ENCODE measurements around the gene LYSMD1.
A peak's percentile ranks its signal among the peaks of the same experiment; 100 is the strongest.

The LYSMD1 gene

DNA sequence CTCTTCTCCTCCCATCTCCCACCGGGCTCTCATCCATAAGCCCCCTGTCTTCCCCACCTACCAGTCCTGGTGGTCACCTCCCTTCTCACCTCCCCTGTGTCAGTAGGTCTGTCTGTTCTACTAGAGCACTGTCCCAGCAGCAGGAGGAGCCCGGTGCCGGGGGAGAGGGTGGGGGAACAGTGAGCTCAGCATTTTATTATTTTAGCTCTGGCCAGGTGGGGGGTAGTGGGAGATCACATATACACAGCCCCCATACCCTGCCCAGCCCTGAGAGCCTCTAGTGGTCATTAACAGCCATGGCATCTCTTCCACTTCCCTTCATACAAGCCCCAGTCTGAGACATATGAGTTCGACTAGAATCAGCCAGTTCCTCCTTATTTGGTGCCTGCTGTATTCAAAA lies 10.2 kb upstream of the LYSMD1 start, which contains the start of gene TMOD4:
Gene TMOD4 (minus strand): TSS at position 119 of the 400 bp plus-strand sequence. CDS start 1,106 bp downstream, outside the sequence.
- peak; percentile 34 for DNase-seq (ENCODE audit: low spot score)

DNA sequence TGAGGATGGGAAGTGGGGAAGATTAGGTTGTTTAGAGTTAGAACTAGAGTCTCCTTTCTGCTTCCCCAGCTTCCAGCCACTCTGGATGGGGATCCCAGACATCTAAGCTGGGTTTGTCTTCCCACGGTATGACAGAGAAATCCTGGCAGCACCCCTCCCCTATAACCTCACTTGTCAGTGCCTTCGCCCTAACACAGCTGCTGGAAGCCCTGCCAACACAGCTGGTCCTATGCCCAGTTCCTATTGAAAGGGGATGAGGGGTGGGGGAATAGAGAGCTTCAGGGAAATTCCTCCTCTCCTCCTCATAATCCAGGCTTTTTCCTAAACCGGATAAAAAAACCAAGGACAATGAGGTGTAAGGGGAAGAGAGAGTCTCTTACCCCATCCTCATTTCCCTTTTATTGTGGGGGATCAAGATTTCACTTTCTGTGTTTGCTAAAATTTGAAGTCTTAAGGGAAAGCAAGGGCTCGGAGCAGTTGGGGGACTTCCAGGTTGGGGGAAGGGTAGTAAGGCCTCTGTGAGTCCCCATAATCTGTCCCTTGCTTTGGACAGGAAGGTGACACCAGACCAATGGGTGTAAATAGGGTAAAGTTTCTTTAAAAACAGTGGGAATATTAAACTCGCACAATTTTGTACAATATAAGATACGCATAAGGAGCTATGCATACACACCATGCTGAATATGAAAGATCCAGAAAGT lies 9.5 kb upstream of the LYSMD1 start:
- no peak for DNase-seq (ENCODE audit: low spot score)

DNA sequence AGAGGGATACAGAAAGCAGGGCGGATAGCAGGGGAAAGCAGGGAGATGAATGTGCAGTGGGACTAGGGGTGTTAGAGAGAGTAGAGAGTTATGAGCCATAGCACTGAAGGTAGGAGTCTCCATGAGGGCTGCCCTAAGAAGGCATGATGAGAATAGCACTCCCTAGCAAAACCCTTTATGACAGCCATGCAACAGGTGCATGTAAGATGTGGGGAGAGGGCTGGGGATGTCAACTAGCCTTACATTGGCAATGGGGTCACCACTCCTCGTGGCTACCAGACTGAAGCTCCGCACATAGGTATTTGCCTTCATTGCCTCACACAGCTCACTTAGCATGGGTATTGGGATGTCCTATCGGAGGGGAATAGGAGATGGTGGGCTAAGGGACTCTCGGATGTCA lies 5.5 kb upstream of the LYSMD1 start:
- no peak for DNase-seq (ENCODE audit: low spot score)

DNA sequence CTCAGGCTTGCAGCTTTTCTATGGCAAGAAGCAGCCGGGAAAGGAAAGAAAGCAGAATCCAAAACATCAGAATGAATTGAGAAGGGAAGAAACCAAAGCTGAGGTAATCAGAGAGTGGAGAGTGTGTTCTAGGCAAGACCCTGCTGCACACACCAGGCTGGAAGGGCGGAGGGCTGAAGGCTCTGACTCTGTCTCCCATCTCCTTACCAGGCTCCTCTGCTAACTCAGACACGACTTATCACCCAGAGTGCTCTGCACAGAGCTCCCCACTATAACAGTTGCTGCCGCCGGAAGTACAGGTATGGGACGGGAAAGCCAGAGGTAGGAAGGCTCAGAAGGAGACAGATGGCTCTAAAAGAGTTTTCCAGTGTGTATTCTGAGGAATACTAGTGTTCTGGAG lies 1.4 kb upstream of the LYSMD1 start:
- no peak for DNase-seq (ENCODE audit: low spot score)

DNA sequence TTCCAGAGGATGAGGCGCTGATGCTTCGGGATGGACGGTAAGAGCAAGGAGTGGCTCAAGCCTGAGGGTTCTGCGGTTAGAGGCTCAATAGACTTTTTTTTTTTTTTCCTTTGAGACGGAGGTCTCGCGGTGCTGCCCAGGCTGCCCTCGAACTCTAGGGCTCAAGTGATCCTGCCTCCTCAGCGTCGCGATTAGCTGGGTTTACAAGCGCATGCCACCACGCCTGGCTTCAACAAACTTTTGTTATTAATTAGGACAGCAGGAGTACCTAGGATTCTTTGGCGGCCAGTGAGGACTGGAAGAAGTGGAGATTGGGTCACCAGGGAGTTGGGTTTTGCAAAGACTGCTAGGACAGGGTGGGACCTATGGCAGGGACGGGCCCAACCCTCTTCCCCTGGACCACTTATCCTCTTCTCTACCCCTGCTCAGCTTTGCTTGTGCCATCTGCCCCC lies 829 bp upstream of the LYSMD1 start:
- peak; percentile 74 for DNase-seq (ENCODE audit: low spot score)

DNA sequence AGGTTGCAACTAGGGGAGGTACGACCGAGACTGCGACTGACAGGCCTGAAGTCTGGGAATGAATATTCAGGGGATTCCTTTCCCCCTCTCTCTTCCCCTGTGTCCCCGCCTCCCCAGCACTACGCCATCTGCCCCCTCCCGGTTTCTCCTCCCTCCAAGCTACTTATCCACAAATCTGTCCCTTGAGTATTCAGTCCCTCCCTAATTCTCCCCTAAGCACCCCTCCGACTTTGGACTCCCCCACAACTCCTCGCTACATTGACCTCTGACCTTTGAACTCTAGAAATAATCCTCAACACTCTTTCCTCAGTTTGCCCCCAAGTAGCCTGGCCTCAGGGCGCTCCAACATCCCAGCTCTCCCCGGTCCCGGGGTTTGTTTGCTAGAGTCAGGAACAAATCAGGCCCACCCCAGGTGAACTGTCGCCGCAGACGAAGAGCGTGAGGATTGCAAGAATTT lies 393 bp downstream of the LYSMD1 start:
- DNase-seq (ENCODE audit: low spot score), result no peak

DNA sequence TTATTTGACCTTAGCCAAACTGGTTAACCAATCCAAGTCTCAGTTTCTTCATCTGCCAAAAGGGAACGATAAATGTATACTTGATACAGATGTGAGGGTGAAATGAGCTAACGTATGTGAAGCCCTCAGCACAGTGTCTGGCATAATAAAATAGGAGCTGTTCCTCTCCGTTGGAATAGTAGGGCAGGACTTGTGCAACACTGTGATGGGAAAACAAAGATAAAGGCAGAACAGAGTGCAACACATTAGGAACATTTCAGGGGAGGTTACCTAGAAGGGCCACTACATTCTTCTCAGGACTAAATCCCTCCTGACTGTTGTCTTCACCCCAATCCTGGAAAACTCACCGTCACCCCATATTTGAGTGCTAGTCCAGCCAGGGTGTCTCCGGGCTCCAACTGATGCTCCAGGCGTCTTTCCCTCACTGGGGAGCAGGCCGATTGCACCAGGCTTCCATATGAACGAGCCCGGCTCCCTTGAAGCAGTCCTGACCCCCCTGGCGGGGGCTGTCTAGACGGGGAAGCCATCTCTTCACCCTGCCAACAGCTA lies 896 bp downstream of the LYSMD1 start:
- peak; percentile 62 for DNase-seq (ENCODE audit: low spot score)

DNA sequence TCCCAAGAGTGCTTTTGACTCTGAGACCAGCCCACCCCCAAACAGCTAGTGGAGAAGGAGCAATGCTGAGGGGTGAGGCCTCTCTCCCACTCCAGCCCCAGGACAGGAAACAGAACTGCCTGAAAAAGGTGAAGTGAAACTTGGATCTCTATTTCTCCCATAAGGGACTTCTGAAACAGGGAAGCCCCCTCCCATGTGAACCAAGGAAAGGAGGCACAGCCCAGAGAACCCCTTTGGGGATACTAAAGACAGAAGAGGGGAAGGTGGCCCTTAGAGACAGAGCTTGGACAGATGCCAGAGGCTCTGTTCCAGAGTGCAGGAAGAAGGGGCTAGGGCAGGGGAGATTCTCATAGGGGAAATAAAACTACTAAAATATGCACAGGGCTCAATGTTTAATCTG lies 6.3 kb downstream of the LYSMD1 start:
- no peak for DNase-seq (ENCODE audit: low spot score)

DNA sequence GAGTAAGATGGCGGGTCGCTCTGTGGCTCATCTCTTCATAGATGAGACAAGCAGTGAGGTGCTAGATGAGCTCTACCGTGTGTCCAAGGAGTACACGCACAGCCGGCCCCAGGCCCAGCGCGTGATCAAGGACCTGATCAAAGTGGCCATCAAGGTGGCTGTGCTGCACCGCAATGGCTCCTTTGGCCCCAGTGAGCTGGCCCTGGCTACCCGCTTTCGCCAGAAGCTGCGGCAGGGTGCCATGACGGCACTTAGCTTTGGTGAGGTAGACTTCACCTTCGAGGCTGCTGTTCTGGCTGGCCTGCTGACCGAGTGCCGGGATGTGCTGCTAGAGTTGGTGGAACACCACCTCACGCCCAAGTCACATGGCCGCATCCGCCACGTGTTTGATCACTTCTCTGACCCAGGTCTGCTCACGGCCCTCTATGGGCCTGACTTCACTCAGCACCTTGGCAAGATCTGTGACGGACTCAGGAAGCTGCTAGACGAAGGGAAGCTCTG lies 6.9 kb downstream of the LYSMD1 start:
- DNase-seq (ENCODE audit: low spot score), result no peak

DNA sequence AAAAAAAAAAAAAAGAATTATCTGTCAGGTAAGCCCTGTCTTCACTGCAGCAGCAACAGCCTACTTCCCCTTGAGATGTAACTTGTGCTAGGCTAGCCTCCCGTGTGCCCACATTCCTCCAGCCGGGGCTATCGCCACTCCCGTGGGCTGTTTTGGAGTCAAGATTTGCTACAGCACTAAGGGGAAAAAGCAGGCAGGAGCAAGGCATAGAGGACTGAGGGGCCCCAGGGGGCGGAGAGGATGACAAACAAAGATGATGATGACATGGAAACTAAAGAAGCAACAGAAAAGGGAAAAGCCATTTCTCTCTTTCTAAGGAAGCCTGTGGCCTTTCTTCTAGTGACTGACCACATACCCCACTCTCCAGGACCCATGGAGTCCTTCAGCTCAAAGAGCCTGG lies 7.4 kb downstream of the LYSMD1 start:
- DNase-seq (ENCODE audit: low spot score), result no peak

DNA sequence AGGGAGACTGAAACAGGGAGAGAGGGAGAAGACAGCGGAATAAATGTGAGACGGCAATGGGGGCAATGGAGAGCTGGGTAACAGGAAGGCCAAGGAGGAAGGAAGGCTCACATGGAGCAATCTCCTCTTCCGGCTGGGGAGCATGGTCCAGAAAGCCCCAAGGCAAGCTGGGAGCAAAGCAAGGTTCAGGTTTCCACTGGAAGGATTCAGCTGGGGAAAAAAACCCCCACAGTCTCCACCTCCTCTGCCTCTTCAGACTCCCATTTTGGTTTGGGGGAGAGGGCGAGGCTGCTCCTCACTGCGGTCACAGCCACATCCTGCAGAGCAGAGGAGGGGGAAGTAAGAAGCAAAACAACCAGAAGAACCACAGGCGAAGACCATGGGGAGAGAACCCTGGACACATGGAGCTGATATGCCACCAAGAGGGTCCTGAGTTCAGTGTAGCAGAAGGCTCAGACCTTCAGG lies 8.6 kb downstream of the LYSMD1 start:
- no peak for DNase-seq (ENCODE audit: low spot score)

DNA sequence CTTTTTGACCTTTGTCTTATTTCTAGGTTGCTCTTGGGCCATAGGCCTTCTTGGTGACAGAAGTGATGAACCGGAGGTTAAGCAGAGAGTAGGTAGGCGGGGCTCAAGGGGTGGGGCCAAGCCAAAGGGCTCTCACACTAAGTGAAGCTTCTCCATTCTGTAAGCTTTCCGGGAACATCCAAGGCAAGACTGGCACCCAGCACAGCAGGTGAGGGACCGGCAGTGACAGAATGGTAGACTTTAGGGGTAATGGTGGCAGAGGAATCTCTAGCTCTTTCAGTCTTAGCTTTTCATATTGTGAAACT lies 9.2 kb downstream of the LYSMD1 start, which contains the start of gene TNFAIP8L2:
Gene TNFAIP8L2 (plus strand): TSS at position 135 of the 305 bp plus-strand sequence. CDS start 2,049 bp downstream, outside the sequence.
- no peak for DNase-seq (ENCODE audit: low spot score)

DNA sequence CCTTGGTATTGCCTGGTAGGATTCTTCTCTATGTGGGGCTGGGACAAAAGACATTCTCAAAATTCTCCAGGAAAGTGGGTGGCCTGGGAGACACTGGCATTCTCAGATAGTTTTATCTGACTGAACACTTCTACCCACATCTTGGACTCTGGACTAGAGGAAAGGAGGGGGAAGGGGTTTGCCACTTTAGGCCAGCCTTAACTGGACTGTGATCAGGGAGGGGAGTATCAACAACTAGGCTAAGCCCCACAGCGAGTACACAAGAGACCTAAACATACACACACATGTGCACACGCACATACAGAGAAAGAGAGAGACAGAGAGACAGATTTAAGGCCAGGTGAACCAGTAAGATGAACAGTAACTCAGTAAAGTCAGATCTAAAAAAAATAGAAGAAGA lies 18.0 kb downstream of the LYSMD1 start:
- DNase-seq (ENCODE audit: low spot score), result no peak

DNA sequence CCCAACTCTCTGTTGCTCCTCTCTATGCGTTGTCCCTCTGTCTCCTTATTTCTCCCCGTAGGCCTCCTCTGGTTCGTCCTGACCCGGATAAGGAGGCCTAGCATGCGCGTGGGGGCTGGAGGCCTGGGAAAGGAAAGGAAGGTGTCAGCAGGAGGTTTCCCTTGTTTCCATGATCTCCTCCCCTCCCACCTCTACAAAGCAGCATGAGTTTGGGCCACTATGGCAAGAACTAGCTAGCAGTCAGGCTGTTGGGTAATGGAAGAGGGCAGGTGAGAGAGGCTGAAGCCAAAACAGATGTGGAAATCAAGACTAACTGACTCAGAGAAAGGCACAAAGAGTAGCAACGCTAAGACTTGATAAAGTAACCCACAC lies 18.6 kb downstream of the LYSMD1 start:
- DNase-seq (ENCODE audit: low spot score), result no peak

DNA sequence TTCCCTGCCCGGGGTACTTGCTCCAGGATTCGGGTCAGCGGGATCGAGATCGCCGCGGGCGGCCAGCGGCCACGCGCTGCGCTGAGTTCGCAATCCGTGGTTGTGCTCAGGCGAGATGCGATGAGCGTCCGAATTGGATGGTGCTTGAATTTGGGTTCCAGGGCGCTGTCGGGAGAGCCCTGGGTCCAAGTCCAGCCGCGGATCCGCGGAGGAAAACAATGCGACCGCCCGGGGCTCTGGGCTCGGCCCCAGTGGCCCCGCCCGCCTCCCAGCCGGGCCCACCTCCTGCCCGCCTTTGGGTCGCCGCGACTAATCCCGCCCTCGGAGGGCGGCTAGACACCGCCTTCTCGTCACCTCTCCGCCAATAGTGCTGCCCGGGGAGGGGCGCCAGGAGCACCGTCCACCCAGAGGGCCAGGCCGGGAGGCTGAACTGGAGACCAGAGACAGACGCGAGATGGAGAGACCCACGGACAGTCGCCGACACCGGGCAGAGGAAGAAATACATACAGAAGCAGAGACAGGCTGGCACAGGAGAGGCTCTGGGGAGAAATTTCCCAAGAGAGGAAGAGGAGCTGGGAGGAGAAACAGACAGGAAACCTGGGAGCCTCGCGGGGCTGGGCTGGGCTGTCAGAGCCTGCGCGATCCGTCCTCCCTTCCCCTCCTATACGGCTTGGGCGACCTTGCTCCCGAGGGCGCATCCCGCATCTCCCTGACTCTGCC lies 19.1 kb downstream of the LYSMD1 start, which contains the start of gene SEMA6C:
Gene SEMA6C (minus strand): TSS at position 220 of the 720 bp plus-strand sequence. CDS start 4,010 bp downstream, outside the sequence.
- peak; percentile 97 for DNase-seq (ENCODE audit: low spot score)

DNA sequence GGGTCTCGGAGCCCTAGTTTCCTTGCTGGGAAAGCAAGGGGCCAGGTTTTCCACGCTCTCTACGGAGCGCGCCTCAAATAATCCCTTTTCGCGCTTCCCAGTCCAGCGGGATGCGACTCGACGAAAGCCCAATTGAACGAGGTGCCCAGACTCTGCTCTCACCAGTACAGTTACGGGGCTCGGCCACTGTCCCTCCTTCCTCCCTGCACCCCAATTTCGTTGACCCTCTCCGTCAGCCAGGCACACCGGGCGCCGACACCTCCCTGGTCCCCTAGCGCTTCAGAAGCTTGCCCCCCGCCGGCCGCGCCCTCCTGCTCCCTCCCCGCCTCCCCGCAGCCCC lies 19.7 kb downstream of the LYSMD1 start:
- no peak for DNase-seq (ENCODE audit: low spot score)

DNA sequence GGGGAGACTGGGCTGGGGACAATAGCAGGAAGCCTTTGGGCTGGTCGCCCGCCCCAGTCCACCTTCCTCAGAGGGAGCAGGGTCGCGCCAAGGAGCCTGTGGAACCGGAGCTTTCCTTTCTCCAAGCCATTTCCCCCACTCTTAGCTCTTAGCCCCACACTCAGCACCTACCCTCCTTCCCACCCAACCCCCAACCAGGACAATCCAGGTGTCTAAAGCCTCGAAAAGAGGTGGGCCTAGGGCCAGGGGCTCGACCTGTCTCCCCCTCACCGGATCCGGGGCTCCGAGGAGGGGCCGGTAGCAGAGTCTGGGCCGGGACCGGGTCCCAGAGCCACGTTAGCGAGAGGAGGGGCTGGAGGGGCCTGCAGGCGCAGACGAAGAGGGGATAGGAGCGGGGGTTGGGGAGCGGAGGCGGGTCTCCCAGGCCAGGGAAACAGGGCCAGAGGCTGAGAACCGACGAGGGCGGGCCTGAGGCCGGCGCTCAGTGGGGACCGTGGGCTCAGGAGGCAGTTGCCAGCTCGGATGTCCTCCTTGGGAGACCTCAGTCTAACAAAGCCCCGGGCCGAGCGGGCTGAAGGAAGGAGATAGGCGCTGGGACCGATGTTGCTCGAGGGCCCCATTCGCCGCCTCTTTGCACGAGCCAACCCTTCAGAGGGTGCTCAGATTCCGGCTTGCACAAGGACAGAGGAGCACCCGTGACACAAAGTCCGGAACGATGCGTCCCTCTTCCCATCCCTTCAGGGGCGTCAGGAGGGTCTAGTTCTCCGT lies 20.2 kb downstream of the LYSMD1 start:
- DNase-seq (ENCODE audit: low spot score), result peak; percentile 26

DNA sequence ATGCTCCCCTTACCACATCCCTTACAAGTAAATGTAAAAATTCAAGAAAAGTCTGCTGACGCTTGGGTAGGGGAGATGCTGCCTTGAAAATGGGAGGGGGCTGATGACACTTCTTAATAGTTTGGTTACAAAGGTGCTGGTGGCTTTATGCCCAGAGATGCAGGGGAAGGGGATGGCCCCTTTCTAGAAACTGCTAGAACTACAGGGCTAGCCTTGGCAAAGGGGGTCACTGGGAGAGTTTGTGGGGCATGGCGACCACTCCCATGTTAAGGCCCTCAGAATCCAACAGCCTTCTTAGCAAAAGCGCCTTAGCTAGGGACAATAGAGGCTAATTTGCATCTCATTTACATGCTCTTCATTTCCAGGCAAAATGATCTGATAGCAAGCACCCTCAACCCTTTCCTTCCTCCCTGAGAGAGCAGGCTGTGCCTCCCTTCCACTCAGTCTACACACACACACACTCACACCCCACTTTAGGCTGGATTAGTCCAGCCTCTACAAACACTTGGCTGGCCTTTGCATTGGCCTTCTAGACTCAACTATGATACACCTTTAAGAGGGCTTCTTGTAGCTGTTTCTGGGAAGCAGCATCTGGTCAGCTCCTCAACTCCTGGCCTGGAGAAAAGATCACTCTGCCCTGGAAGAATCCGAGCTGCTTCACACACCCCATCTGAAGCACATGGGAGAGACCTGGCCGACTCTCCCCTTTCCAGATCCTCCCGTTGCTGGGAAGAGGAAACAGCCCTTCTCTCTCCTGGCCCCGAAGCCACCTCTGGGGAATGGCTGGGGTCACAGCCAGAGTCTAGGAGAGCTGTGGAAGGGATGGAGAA lies 21.0 kb downstream of the LYSMD1 start:
- no peak for DNase-seq (ENCODE audit: low spot score)

DNA sequence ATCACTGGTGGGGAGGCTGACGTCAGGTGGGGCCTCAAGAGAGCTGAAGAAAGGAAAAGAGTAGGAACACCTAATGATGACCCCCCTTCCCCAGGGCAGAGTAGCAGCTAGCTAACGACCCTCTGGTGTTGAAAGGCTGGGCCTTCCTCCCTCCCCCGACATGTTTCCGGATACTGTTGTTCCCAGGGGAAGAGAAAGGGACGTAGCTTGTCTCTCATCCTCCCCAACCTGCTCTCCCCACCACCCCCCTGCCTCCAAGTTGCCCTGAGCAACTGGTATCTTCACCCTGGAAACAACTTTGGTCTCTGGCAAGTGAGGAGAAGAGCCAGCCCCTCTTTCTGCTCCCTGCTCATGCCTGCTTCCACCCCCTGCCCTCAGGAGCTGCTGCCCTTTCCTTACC lies 21.7 kb downstream of the LYSMD1 start:
- no peak for DNase-seq (ENCODE audit: low spot score)

DNA sequence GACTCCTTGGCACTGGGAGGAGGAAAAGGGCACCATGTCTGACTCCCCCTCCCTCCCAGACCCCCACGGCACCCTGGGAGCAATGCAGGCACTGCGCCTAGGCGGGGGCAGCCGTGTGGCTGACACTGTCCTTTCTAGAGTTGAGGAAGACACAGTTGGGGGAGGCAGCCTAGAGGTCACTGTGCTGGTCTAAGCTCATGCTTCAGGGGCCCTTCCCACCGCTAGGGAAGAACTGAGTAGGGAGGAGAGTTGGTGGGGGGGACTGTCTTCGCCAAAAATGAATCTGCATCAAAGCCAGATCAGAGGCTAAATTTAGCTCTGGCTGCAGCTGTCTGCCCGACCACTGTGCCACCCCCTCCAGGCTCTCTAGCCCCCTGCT lies 22.7 kb downstream of the LYSMD1 start:
- DNase-seq (ENCODE audit: low spot score), result no peak

DNA sequence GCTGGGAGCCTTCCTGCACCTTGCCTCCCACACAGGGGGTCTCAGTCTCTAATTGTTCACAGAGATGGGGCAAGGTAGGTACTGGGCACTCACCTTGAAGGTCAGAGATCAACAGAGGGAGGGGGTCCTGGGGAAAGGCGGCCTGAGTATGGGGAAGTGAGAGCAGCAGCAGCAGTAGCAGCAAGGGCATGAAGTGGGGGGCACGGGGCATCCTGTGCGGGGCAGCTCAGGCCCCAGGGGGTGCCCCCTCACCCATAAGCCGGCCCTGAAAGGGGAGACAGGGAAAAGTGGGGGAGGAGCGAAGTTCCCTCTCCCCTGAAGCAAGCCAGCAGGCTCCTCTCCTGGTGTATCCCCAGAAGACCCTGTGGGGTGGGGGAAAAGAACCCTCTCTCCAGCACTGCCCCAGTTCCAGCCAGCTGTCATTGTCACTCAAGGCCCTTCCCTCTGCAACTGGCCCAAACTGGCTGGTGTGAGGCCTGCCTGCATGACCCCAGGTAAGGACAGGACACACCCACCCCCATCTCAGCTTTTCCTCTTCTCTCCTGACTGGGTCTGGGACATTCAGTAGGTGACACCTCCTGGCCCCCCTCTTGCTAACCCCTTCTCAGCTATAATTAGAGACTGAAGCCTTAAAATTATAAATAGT lies 23.2 kb downstream of the LYSMD1 start:
- no peak for DNase-seq (ENCODE audit: low spot score)
